Measurements from ENCODE around the gene TPX2. TPM values are rescaled to one million over a fixed set of nuclear protein-coding genes. Genes with fewer than 3 reads are reported as not detected.

TPX2 gene
- total RNA-seq, 6 experiments from 2014 or later = 0.56 to 8.3 (median 2.8) TPM

GRCh38 chr20:31835977-31836852 is 97.1 kb downstream of the TPX2 start:
- ATAC-seq (peak; percentile 41 to 78 (median 48)), DNase-seq (peak in 1 of 3 donors; percentile 61)
- WGBS (ENCODE audit: insufficient coverage, low coverage, low lambda C conversion rate, missing lambda C conversion rate) = 18% methylated on average over 6 of the region's 14 CpGs
- TF ChIP-seq CTCF (IDR thresholded peaks at IDR 0.05) (no peak), POLR2A (IDR thresholded peaks at IDR 0.05) (no peak)
- Histone ChIP-seq H3K4me1 (no peaks in the 10 kb centered on the region), H3K4me3 (no peak overlapping the region), H3K36me3 (no peaks in the 10 kb centered on the region), H3K27ac (no peak overlapping the region), H3K9me3 (no peaks in the 10 kb centered on the region), H3K27me3 (no peaks in the 10 kb centered on the region)
- intact Hi-C loops (cut with DNase I) = no loop called here

- DNase-seq (no peak), ATAC-seq (no peak)
- no peaks in the 10 kb centered on the region for H3K4me1 ChIP-seq
- WGBS (ENCODE audit: insufficient coverage, low coverage, low lambda C conversion rate, missing lambda C conversion rate) = 76% methylated on average over 3 of the region's 5 CpGs
- H3K4me3 ChIP-seq = no peak overlapping the region
- H3K27me3 ChIP-seq = no peaks in the 10 kb centered on the region
- H3K9me3 ChIP-seq = no peaks in the 10 kb centered on the region
- H3K27ac ChIP-seq = no peak overlapping the region
- intact Hi-C loops (cut with DNase I) = no loop called here
- no peaks in the 10 kb centered on the region for H3K36me3 ChIP-seq
- no peak for TF ChIP-seq POLR2A (IDR thresholded peaks at IDR 0.05)
- TF ChIP-seq CTCF (IDR thresholded peaks at IDR 0.05) = no peak
Observed at GRCh38 chr20:31836853-31837608, 97.9 kb downstream of the TPX2 start.

- TF ChIP-seq CTCF (IDR thresholded peaks at IDR 0.05) (no peak), POLR2A (IDR thresholded peaks at IDR 0.05) (no peak)
- no peak overlapping the region for H3K27ac ChIP-seq
- WGBS (ENCODE audit: insufficient coverage, low coverage, low lambda C conversion rate, missing lambda C conversion rate) = 37% methylated on average over 2 of the region's 3 CpGs
- H3K4me3 ChIP-seq = no peak overlapping the region
- DNase-seq (no peak), ATAC-seq (no peak)
- intact Hi-C loops (cut with DNase I) = no loop called here
- H3K27me3 ChIP-seq = no peaks in the 10 kb centered on the region
- H3K36me3 ChIP-seq = no peaks in the 10 kb centered on the region
- no peaks in the 10 kb centered on the region for H3K9me3 ChIP-seq
- no peaks in the 10 kb centered on the region for H3K4me1 ChIP-seq
Observed at GRCh38 chr20:31837896-31838397, 98.9 kb downstream of the TPX2 start.

- DNase-seq (no peak), ATAC-seq (no peak)
- intact Hi-C loops (cut with DNase I) = no loop called here
- TF ChIP-seq POLR2A (IDR thresholded peaks at IDR 0.05) = no peak
- no peak for TF ChIP-seq CTCF (IDR thresholded peaks at IDR 0.05)
- Histone ChIP-seq H3K27me3 (no peaks in the 10 kb centered on the region), H3K9me3 (no peaks in the 10 kb centered on the region), H3K36me3 (no peaks in the 10 kb centered on the region), H3K27ac (no peak overlapping the region), H3K4me3 (no peak overlapping the region), H3K4me1 (no peaks in the 10 kb centered on the region)
- WGBS (ENCODE audit: insufficient coverage, low coverage, low lambda C conversion rate, missing lambda C conversion rate) = 57% methylated on average over 7 of the region's 9 CpGs
Observed at GRCh38 chr20:31838646-31839292, 99.7 kb downstream of the TPX2 start.
